ENCODE data around the gene IGFBP7.

DNA sequence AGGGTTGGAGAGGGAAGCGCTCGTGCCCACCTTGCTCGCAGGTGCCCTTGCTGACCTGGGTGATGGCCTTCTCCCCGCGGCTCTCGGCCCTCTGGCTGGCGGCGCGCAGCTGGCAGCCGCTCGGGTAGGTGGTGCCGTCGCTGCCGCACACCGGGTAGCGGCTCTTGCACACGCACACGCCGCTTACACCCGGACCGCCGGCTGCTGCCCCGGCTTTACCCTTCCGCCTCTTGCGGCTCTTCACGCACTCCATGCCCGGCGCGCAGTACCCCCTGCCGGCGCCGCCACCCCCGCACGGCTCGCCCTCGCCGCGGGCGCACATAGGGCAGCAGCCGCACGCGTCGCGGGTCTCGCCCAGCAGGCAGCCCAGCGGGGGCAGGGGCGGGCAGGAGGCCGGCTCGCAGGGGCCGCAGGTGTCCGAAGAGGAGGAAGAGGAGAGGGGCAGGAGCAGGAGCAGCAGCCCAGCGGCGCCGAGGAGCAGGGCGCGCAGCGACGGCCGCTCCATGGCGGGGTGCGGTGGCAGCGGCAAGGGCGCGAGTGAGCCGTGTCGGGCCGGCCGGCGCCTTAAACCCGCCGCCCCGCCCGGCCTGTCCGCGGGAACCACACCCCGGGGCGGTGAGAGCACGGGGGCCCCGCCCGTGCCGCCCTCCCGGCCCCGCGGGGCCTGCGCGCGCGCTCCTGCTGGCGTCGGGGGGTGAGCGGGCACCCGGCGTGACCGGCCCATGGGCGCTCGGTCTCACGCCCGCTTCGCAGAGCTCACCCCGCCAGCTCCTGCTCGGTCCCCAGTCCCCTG is at the start of gene IGFBP7:
- TF ChIP-seq, protein P1, sequence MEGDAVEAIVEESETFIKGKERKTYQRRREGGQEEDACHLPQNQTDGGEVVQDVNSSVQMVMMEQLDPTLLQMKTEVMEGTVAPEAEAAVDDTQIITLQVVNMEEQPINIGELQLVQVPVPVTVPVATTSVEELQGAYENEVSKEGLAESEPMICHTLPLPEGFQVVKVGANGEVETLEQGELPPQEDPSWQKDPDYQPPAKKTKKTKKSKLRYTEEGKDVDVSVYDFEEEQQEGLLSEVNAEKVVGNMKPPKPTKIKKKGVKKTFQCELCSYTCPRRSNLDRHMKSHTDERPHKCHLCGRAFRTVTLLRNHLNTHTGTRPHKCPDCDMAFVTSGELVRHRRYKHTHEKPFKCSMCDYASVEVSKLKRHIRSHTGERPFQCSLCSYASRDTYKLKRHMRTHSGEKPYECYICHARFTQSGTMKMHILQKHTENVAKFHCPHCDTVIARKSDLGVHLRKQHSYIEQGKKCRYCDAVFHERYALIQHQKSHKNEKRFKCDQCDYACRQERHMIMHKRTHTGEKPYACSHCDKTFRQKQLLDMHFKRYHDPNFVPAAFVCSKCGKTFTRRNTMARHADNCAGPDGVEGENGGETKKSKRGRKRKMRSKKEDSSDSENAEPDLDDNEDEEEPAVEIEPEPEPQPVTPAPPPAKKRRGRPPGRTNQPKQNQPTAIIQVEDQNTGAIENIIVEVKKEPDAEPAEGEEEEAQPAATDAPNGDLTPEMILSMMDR (IDR thresholded peaks at IDR 0.05; ENCODE audit: low read depth, low read length, missing input control): no peak
- TF ChIP-seq RAD21 (IDR thresholded peaks at IDR 0.05) (no peak), TAF1 (conservative IDR thresholded peaks at IDR 0.05) (no peak), SP1 (IDR thresholded peaks at IDR 0.05) (no peak), YY1 (IDR thresholded peaks at IDR 0.05) (no peak), NR2F2 (IDR thresholded peaks at IDR 0.05) (no peak)
- TF ChIP-seq, protein P2, sequence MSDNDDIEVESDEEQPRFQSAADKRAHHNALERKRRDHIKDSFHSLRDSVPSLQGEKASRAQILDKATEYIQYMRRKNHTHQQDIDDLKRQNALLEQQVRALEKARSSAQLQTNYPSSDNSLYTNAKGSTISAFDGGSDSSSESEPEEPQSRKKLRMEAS (IDR thresholded peaks at IDR 0.05): no peak

All from liver (tissue), 3 donors.